Iris pigment epithelial cell (primary cell): Measurements from ENCODE around the gene LPCAT1.
"Not testable (repeated sequence)": the region's sequence is repeated elsewhere in the genome, so short reads cannot be mapped to it uniquely, and the experiment has no call there.

Experiments
- DNase-seq: peaks from one replicate; pipeline ENCODE4 v3.0.0-alpha.2; 2011; ENCODE audit warnings: low read depth

The LPCAT1 gene, protein sequence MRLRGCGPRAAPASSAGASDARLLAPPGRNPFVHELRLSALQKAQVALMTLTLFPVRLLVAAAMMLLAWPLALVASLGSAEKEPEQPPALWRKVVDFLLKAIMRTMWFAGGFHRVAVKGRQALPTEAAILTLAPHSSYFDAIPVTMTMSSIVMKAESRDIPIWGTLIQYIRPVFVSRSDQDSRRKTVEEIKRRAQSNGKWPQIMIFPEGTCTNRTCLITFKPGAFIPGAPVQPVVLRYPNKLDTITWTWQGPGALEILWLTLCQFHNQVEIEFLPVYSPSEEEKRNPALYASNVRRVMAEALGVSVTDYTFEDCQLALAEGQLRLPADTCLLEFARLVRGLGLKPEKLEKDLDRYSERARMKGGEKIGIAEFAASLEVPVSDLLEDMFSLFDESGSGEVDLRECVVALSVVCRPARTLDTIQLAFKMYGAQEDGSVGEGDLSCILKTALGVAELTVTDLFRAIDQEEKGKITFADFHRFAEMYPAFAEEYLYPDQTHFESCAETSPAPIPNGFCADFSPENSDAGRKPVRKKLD

DNA sequence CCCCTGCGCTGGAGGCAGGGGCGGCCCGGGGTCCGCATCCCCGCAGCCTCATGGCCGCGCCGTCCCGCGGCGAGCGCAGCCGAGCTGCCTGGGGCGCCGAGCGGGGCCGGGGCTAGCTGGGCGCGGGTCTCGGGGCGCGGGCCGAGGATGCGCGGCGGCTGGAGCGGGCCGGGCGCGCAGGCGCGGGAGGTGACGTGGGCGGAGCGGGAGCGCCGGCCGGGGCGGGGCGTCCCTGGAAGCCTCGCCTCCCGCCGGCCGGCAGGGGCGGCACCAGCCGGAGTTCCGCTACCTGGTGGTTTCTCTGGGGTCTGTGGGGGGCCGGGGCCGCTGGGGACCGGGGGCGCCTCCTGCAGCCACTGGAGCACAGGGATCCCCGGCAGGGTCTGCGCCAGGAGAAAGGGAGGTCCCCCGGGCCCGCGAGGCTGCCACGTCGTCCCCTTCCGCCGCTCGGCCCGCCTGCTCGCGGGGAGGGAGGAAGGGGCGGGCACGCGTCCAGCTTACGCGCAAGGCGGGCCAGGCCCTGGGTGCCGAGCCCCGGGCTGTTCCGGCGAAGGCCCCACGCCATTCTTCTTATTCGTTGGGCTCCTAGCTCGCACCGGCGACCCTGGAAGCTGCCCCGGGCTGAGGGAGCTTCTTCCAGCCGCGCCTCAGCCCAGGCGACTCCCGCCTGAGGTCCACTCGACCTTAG lies at the start of gene LPCAT1:
LPCAT1 (minus strand) TSS at position 168 of the 688 bp plus-strand sequence; CDS start at position 52, 116 bp downstream.
- peak; percentile 74 for DNase-seq

DNA sequence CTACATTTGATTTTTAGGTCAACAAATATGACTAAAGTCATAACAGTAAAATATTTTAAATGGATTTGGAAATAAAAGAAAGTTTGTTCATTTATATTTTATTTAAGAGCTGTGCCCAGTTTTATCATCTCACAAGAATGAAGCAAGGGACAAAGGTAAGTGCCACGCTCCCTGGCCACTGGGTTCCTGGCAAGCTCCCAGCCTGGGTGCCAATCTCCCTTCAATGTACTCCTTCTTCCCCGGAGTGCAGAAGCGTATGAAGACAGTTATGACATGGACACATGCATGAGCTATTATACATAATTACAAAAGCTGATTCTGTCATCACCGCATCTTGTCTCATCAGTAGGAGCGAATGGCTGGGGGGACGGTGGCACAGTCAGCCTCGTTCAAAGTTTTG lies 48.1 kb upstream of the LPCAT1 start:
- DNase-seq = not testable (repeated sequence)

DNA sequence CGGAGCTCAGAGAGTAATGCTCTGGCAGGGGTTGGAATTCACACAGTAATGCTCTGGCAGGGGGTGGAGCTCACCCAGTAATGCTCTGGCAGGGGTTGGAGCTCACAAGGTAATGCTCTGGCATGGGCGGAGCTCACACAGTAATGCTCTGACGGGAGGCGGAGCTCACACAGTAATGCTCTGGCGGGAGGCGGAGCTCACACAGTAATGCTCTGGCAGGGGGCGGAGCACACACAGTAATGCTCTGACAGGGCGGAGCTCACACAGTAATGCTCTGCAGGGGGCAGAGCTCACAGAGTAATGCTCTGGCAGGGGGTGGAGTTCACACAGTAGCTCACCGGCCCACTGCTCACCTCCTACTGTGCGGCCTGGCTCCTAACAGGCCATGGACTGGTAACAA lies 47.2 kb upstream of the LPCAT1 start:
- DNase-seq = no peak

DNA sequence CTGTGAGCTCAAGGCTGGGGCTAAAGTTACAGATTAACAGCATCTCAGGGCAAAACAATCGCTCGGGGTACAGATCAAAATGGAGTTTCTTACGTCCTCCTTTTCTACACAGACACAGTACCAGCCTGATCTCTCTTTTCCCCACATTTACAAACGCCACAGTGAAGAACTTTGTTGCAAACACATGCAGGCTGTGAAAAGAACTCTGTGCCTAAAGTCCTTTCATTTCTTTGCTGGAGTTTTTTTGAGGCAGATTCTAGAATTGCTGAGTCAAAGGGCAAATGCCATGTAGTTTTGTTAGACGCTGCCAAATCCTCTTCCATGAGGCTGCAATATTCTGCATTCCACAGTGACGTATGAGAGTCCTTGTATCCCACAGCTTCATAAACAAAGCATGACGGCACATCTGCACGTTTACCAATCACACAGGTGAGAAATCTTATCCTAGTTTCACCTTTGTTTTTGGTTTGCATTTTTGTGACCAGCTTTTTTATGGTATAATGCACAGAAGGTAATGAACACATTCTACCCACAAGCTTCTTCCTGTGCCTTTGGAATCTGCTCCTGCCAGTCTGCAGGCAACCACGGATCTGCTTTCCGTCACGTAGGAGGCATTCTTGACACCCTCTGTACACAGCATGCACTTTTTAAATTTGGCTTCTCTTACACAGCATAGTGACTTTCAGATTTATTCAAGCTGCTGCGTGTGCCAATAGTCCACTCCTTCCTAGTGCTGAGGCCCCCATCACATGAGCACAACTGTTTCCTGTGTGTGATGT lies 44.6 kb upstream of the LPCAT1 start:
- peak; percentile 93 for DNase-seq

DNA sequence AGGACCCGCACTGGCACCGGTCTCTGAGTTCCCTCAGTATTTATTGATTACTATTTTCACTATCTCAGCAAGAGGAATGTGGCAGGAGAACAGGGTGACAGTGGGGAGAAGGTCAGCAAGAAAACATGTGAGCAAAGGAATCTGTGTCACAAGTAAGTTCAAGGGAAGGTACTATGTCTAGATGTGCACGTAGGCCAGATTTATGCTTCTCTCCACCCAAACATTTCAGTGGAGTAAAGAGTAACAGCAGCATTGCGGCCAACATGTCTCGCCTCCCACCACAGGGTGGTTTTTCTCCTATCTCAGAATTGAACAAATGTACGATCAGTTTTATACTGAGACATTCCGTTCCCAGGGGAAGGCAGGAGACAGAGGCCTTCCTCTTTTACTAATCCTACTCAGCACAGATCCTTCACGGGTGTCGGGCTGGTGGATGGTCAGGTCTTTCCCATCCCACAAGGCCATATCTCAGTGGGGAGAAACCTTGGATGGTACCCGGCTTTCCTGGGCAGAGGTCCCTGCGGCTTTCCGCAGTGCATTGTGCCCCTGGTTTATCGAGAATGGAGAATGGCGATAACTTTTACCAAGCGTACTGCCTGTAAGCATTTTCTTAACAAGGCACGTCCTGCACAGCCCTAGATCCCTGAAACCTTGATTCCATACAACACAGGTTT lies 43.9 kb upstream of the LPCAT1 start:
- not testable (repeated sequence) for DNase-seq

DNA sequence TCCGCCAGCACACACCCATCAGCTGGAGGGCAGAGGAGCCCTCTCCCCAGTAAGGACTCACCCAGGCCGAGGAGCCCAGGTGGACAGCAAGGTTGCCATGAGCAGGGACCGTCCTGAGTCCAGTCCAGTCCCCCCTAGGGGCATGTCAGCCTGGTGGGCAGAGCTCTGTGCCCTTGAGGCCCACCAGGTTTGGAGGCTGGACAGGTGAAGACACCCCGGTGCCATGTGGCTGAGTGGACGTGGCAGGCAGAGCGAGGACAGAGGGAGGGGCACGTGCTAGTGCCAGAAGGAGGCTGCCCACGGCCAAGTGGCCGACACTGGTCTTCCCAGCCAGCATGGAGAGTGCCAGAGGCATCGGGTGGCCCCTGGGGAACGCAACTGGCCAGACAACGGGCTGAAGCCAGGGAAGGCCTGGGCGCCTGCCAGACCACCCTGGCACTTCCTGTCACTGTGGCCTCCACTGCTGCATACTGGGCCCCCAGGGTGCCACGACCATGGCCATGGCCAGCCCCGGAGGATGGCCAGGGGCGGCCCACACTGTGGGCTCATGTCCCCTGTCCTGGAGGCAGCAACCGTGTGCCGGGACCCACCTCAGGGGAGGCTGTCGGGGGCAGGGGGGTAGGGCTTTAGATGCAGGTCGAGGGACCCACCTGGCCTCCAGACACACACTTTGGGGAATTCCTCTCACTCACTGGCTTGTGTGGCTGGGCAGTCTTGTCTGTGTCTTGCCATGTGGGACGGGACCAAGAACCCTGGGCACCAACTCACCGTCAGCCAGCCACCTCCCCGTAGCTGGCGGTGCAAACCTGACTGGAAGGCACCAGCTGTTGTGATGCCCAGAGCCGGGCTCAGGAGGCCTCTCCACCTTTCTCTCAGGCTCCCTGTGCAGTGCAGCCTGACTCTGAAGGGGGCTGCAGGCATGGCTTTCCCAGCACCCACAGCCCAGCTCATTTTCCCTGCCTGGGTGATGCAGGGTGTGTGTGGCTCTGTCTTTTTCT lies 42.3 kb upstream of the LPCAT1 start:
- DNase-seq = no peak

DNA sequence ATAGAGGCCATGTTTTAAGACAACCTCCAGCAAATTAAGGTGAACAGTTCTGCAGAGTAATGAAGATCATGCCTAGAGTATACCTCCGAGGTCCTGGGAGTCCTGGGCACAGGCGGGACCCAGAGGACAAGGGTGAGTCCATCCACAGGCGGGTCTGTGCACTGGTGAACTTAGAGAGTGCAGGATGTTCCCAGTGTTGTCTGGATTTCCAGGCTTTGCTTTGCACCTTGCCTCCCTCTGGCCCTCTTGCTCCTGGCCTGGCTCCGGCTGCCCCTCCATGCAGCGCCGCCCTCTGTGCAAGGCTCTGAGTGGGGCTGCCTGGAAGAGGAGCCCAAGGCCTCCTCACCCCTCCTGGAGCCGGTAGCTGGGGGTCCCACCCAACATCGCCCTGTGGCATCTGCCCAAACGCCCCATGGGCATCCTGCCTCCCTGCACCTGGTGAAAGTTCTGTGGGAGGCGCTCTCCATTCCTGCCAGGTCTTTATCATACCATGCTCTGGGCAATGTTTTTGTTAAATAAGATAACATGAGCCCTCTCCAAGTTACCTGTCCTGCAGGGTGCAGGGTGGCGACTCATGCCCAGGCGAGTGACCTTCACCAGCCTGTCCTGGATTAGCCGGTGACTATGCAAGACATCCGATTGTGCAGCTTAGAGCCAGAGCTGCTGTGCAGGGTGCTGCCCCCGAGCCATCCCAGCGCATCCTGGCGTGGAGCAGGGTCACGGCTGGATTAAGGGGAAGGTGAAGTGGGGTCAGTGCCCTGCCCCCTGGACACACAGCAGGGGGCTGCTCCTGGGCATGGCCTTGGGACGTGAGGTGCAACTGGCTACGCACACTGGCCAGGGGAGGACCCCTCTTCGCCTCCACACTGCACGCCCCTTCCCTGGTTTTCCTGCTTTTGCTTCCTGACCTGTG lies 41.3 kb upstream of the LPCAT1 start:
- DNase-seq = no peak

DNA sequence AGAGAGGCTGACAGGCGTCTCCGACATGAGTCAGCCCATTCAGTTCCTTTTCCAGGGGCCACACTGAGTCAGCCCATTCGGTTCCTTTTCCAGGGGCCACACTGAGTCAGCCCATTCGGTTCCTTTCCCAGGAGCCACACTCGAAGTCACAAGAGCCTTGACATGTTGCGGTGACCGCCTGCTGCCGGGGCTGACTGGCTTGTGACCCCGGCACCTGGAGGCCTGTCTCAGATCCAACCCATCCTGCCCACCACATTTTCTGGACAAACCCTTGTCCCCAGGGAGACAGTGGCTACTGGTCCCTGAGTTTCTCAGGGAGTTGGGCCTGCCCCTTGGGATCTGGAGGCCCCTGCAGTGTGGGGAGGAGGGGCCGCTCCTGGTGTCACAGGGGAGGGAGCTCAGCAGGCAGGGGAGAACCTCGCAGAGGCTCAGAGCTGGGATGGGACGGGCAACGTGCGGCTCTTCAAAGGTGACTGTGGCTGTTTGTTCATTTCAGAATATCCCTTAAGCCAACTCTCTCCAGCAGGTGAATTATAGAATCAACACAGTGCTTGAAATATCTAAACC lies 40.5 kb upstream of the LPCAT1 start:
- peak; percentile 50 for DNase-seq

DNA sequence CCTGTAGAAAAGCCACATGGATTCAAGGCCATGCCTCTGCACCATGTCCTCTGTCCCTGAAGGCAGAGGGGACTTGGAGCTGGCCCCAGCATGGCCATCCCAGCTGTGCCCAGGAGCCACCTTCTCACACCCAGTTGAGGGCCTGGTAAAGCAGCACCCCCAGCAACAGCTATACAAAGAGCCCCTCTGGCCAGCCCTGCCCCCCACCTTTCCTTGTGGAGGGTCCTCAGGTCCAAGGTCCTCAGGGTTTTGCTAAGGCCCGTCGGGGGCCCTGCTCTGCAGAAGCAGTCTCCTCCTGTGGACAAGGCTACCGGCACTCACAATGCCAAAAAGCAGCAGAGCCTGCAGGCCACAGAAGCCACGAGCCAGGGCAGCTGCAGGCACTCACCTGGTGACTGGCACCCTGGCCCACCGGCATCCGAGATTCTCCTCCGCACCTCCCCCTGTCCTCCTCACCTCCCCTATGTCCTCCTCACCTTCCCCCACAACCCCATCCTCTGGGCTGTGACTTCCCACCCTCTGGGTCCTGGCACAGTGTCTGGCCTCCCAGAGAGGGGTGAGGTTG lies 39.9 kb upstream of the LPCAT1 start:
- DNase-seq = no peak

DNA sequence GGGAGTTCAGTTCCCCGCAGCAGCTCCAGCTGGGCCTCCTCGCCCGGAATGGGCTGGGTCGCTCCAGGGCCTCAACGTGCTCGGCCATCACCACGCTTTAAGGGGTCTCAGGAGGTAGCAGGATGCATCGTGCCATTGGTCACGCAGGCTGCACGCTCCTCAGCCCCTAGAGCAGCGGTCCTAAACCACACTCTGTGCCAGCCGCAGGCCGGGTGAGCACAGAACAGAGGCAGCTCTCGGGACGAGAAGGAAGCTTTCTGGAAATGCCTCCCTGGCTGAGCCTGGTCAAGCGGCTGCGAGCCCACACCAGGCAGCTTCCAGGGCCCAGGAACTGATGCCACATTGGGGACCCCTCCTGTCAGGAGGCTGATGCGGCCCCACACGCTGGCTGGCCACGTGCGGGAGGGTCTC lies 39.3 kb upstream of the LPCAT1 start:
- no peak for DNase-seq

DNA sequence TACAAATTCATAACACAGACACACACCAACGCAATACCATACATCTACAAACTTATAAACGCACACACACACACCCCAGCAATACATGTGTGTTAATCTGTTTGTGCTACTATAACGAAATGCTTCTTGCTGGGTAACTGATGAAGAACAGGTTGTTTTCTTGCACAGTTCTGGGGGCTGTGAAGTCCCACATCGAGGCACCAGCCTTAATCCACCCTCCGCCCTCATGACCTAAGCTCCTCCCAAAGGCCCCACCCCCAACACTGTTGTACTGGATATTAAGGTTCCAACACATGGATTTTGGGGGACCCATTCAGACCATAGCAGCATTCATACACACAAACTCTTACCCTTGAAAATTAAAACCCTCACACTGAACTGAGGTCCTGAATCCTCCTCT lies 38.8 kb upstream of the LPCAT1 start:
- DNase-seq = no peak

DNA sequence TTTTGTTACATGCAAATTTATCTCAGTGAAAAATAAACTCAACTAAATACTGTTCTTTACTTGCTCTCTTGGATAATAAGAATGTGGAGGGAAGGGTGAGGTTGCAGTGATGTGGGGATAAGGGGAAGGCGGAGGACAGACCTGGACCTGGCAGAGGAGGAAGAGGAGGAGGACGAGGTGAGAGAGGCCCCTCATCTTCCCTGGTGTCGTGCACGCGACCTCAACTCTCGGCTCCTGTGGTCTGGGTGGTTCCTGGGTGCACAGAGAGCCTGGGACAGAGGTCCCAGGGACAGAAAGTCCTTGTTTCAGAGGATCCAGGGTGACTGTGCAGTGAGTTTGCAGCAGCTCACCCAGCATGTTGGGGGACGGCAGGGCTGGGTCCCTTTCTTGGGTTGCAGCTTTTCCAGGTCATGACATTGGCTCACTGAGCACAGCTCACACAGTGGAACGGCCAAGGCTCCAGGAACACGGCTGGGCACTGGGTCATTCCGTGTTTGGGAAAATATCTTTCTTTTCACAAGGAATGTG lies 37.7 kb upstream of the LPCAT1 start:
- no peak for DNase-seq

DNA sequence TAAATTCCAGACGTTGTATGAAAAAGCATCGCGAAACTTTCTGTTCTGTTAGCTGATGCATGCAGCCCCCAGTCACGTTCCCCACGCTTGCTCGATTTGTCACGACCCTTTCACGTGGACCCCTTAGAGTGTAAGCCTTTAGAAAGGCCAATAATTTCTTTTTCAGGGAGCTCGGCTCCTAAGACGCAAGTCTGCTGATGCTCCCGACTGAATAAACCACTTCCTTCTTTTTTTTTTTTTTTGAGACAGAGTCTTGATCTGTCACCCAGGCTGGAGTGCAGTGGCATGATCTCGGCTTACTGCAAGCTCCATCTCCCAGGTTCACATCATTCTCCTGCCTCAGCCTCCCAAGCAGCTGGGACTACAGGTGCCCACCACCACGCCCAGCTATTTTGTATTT lies 36.7 kb upstream of the LPCAT1 start:
- not testable (repeated sequence) for DNase-seq

DNA sequence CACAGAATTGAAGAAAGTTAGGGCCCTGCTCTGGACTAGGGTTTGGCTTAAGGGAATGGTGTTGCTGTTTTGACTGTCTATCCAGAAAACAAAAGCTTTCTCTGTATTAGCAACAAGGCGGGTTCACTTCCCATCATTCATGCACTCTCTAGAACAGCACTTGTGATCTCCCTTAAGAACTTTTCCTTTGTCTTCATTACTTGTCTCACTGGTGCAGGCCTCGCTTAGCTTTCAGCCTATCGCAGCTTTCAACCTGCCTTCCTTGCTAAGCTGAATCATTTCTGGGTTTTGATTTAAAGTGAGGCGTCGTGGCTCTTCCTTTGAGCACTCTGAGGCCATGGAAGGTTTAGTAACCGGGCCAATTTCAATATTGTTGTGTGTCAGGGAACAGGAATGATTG lies 35.2 kb upstream of the LPCAT1 start:
- no peak for DNase-seq

DNA sequence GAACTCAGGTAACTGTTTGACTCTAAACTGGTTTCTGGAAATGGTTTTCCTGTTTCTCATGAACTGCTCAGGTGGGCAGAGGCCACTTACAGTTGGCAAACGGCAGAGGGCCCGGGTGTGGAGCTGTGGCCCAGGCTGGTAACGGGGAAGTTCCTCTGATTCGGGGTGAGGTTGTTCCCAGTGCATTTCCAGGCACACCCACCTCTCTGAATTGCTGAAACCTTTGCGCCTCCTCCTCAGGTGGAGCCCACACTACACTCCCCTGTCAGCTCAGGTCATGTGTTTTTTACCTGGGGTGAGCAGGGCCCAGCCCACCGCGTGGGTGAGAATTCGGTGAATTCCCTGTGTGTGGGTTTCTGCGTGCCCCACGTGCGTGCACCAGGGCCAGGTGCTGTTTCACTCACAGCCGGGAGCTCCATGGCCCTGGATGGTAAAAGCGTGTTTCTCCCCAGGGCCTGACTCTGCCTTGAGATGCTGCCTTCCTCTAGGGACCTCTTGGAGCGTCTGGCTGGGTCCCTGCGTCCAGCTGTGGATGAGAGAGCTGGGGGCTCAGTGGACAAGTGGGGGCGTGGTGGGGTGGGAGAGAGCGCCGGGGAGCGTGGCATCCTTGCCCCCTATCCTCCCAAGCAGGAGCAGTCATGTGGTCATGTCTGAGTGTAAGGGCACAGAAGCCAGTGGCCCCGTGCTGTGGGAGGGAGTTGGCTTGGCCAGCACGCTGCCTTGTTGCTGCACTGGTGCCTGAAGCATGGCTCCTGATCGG lies 33.5 kb upstream of the LPCAT1 start:
- no peak for DNase-seq

DNA sequence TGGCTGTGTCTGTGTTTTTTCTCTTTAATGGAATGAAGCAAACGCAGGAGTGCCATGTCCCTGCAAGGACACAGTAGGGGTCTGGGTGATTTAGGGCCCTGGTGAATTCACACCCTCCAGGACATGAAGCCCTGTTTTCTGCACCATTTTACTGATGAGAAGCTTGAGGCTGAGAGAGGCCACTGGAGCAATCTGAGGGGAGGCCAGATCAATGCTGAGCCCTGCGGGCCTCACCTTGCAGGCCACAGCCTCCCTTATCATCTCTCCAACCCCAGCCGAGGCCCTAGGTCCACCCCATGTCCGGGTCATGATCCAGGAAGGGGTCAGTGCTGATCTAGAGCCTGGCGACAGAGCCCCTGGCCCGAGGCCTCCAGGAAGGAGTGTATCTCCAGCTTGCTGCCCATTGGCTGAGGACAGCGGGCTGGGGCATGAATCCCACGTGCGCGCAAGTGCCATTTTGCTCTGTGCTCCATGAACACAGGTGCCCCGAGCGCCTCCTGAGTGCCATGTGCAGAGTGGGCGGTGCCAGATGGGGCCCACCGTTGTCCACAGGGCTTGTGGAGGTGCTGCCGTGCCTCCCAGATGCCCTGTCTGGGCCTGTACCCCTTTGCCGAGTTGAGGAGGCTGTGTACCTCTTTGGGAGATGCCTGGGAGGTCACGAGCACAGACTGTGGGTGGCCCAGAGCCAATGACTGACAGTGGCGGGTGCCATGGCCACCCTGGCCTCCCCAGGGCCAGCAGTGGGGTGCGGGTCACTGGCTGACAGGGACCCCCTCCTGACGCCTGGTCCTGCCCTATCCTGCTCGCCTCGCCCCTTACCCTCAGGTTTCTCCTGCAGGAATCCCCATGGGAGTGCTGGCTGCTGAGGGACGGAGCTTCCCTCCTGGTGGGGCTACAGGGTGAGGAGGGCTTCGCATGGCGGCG lies 32.3 kb upstream of the LPCAT1 start:
- DNase-seq = no peak
